Body of pancreas (tissue), 4 donors: ENCODE data around the gene RHBDD2. TPM values are rescaled to one million over a fixed set of nuclear protein-coding genes. Genes with fewer than 3 reads are reported as not detected.

Source experiments
- ATAC-seq: fragments of 150-250 bp; one replicate; pipeline ENCODE4 v1.9.1; 2016
- DNase-seq, 4 donors: peaks; one replicate each; pipeline ENCODE4 v3.0.0-alpha.2; 2019
- H3K27ac ChIP-seq, 4 donors: fragments of 200-600 bp; sonication (generic); 1 replicate in 3 of 4; 2 replicates in 1 of 4; pipeline versions ENCODE4 v1.5.1 to v1.6.1; 2016 to 2019; ENCODE audit warnings: mild to moderate bottlenecking in 1 of 4, mixed read lengths in 1 of 4, moderate library complexity in 1 of 4
- H3K27me3 ChIP-seq, 2 donors: fragments of 200-600 bp; sonication (generic); one replicate each; pipeline ENCODE4 v1.6.0; 2016; ENCODE audit warnings: mild to moderate bottlenecking in 1 of 2
- H3K36me3 ChIP-seq, 2 donors: fragments of 200-600 bp; sonication (generic); replicated peaks in 1 of 2; 2 replicates each; pipeline ENCODE4 v1.5.1; 2016; ENCODE audit warnings: low read depth in 2 of 2; ENCODE audit not compliant: insufficient read depth in 1 of 2
- H3K4me1 ChIP-seq: fragments of 200-600 bp; sonication (generic); one replicate; pipeline ENCODE4 v1.6.0; 2016
- H3K4me3 ChIP-seq, 2 donors: fragments of 200-600 bp; sonication (generic); 1 replicate in 1 of 2; 2 replicates in 1 of 2; pipeline ENCODE4 v1.5.1; 2016 to 2019
- H3K9me3 ChIP-seq, 3 donors: fragments of 200-600 bp; sonication (generic); 1 replicate in 2 of 3; 2 replicates in 1 of 3; pipeline ENCODE4 v1.5.1; 2016
- CTCF ChIP-seq, 7 experiments: fragments of 450-650 bp in 4 of 7; fragments of 200-600 bp in 3 of 7; sonication (generic) in 3 of 7; IDR thresholded peaks; one replicate each; pipeline ENCODE4 v1.5.1; 2016 to 2019; ENCODE audit warnings: antibody characterized with exemption in 7 of 7
- POLR2A ChIP-seq, 3 donors: fragments of 450-650 bp; IDR thresholded peaks; one replicate each; pipeline ENCODE4 v1.6.1; 2016; ENCODE audit warnings: antibody characterized with exemption in 3 of 3, mild to moderate bottlenecking in 2 of 3
- whole genome bisulfite sequencing, 2 donors: methylation state at CpG; one replicate each; pipeline ENCODE4 v1.1.5; 2017; 5-methylcytosine and 5-hydroxymethylcytosine counted together
- intact Hi-C: fragments of 100-400 bp; cut with DNase I; formaldehyde crosslinking; loops from one replicate; pipeline ENCODE4 v1.15.1; 2023
- total RNA-seq, 2 donors: library from RNA; depleted of rRNA; stranded (reverse); fragments of >200 nt; gene quantifications; one replicate each; pipeline ENCODE4 v1.1.0, GENCODE V29; 2016

Gene RHBDD2
- total RNA-seq, 2 donors from 2014 or later = 18.7 to 41.2 TPM

- Histone ChIP-seq H3K27ac (no peak overlapping the region), H3K36me3 (no peaks in the 10 kb centered on the region), H3K4me3 (no peak overlapping the region), H3K9me3 (no peaks in the 10 kb centered on the region), H3K4me1 (peaks cover 7% of the 10 kb centered on the region), H3K27me3 (no peaks in the 10 kb centered on the region)
- DNase-seq = no peak
- intact Hi-C loops = loop anchor here (5.0 kb wide), 1 partner anchor 151 kb away; no protein-coding TSS in a partner anchor
- TF ChIP-seq POLR2A (IDR thresholded peaks at IDR 0.05) (no peak), CTCF (IDR thresholded peaks at IDR 0.05) (no peak)
- 18 to 27% methylated on average over 5 of the region's 5 CpGs for WGBS, 2 donors
- no peak for ATAC-seq
Observed at GRCh38 chr7:75866114-75866488, 12.7 kb upstream of the RHBDD2 start.

GRCh38 chr7:75866489-75867389, 12.1 kb upstream of the RHBDD2 start:
- ATAC-seq = peak; percentile 79

GRCh38 chr7:75867390-75867717, 11.5 kb upstream of the RHBDD2 start:
- intact Hi-C loops = loop anchor here (5.0 kb wide), 1 partner anchor 150 kb away; no protein-coding TSS in a partner anchor
- ATAC-seq = no peak
- 68 to 70% methylated on average over 4 of the region's 4 CpGs for WGBS, 2 donors

More at GRCh38 chr7:75866489-75867389, 12.1 kb upstream of the RHBDD2 start:
- 33 to 51% methylated on average over 10 to 19 of the region's 19 CpGs for WGBS, 2 donors
- Histone ChIP-seq H3K4me3 (no peak overlapping the region), H3K9me3 (no peaks in the 10 kb centered on the region), H3K27ac (no peak overlapping the region), H3K4me1 (peaks cover 7% of the 10 kb centered on the region), H3K27me3 (no peaks in the 10 kb centered on the region), H3K36me3 (no peaks in the 10 kb centered on the region)
- peak; percentile 58 to 73 (median 66) for DNase-seq
- TF ChIP-seq POLR2A (IDR thresholded peaks at IDR 0.05) (no peak), CTCF (IDR thresholded peaks at IDR 0.05) (peak; percentile 87 to 97 (median 90))
- intact Hi-C loops = loop anchor here (5.0 kb wide), 1 partner anchor 151 kb away; no protein-coding TSS in a partner anchor

GRCh38 chr7:75868153-75868552, 10.7 kb upstream of the RHBDD2 start:
- intact Hi-C loops = loop anchor here (5.0 kb wide), 1 partner anchor 149 kb away; no protein-coding TSS in a partner anchor
- Histone ChIP-seq H3K4me3 (no peak overlapping the region), H3K27me3 (no peaks in the 10 kb centered on the region), H3K4me1 (peaks cover 7% of the 10 kb centered on the region), H3K36me3 (no peaks in the 10 kb centered on the region), H3K9me3 (no peaks in the 10 kb centered on the region), H3K27ac (no peak overlapping the region)
- 74 to 82% methylated on average over 2 of the region's 2 CpGs for WGBS, 2 donors
- ATAC-seq (no peak), DNase-seq (no peak)
- no peak for TF ChIP-seq POLR2A (IDR thresholded peaks at IDR 0.05)
- TF ChIP-seq CTCF (IDR thresholded peaks at IDR 0.05) = no peak

More at GRCh38 chr7:75867390-75867717, 11.5 kb upstream of the RHBDD2 start:
- Histone ChIP-seq H3K27ac (no peak overlapping the region), H3K4me1 (peaks cover 7% of the 10 kb centered on the region), H3K27me3 (no peaks in the 10 kb centered on the region), H3K9me3 (no peaks in the 10 kb centered on the region), H3K36me3 (no peaks in the 10 kb centered on the region), H3K4me3 (no peak overlapping the region)
- DNase-seq = no peak
- TF ChIP-seq POLR2A (IDR thresholded peaks at IDR 0.05) (no peak), CTCF (IDR thresholded peaks at IDR 0.05) (no peak)
